Hypothalamus (tissue), 51 donors: ENCODE measurements around the gene MMS19.
A peak's percentile ranks its signal among the peaks of the same experiment; 100 is the strongest.
"Not testable (repeated sequence)": the region's sequence is repeated elsewhere in the genome, so short reads cannot be mapped to it uniquely, and the experiment has no call there.

Experiments
- DNase-seq, 51 donors: peaks; one replicate each; lab custom pipeline; 2025; lab: John Stamatoyannopoulos, UW

Gene MMS19

DNA sequence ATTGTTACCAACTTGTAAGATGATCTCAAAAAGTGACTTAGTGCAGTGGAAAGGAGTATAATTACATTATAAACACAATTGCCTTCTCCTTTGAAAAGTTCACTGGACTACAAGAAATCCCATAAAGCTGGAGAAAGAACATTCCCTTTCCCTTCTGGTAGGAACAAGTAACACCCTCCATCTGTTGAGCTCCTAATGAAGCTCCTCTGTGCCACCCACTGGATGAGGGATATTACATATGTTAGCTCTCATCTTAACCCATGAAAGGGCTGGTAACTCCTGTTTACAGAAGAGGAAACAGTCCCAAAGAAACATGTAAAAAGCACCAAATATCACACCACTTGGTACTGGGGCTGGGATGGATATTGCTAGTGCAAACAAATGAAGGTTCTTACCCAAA is 64.2 kb downstream of the MMS19 start:
- DNase-seq = no peak

DNA sequence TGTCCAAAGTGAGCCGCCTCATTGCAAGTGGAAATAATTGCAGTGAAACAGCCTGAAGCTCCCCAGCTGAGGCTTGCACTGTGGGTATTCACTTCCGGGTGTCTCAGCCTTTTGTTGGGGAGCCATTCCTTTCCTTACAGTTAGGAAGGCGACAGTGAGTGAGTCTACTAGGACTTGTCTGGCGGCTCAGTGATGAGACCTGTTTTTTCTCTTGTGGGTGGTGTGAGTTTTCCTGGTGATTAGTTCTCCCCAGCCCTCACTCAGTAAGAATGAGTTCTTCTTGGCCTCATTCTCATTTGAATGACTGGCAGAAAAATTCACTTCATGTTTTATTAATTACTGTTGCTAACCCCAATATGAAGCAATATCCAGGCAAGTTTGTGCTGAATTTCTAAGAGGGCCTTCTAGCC is 69.6 kb downstream of the MMS19 start:
- peak in 1 of 51 donors; percentile 53 for DNase-seq

DNA sequence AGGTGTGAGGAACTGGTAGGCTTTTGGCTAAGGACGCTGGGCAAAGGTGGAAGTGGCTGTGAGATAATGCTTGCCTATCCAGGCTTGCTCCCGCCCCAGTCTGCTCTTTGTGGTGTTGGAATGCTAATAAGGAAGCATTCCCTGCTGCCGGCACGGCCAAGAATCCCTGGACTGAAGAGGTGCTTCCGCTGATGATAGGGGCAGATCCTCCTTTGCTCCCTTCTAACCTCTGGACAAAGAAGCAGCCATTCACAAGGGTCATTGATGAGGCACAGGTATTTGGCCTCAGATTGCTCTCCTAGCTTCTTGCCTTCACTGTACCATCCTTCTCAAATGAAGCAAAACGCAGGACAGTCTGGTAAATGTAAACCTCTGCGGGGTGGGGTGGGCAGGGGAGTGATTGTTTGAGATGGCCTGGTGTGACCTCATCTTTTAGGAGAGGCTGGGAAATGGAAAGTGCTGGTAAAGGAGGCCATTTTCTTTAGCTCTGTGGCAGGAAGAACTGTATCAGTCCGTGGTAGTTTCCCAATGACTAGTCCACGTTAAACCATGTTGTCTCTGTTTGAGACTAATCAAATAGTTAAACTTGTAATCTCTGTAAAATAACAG is 70.5 kb downstream of the MMS19 start:
- no peak for DNase-seq

DNA sequence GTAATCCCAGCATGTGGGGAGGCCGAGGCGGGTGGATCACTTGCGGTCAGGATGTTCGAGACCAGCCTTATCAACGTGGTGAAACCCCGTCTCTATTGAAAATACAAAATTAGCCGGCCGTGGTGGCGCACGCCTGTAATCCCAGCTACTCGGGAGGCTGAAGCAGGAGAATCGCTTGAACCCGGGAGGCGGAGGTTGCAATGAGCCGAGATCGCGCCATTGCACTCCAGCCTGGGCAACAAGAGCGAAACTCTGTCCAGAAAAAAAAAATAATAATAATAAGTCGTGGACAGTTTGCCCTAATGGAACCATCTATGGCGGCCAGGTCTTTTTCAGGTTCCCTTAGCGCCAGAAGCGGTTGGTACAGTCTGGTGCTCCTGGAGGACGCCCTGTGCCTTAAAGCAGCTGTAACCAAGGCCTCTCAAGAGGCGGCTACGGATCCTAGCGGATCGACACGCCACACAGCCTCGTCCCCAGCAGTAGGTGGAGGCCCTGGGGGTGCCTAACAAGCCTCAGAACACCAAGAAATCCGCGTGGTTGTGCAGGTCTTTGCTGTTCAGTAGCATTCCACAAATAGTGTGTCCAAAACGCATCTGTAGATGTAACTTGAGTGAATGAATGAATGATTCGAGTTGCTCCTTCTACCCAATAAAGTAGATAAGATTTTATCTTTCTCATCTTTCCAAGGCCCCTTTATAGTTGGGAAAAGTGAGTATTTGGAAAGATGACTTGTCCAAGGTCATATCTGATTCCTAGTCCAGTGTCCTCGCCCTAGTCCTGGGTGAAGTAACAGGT is 71.2 kb downstream of the MMS19 start:
- peak in 1 of 51 donors; percentile 16 for DNase-seq

DNA sequence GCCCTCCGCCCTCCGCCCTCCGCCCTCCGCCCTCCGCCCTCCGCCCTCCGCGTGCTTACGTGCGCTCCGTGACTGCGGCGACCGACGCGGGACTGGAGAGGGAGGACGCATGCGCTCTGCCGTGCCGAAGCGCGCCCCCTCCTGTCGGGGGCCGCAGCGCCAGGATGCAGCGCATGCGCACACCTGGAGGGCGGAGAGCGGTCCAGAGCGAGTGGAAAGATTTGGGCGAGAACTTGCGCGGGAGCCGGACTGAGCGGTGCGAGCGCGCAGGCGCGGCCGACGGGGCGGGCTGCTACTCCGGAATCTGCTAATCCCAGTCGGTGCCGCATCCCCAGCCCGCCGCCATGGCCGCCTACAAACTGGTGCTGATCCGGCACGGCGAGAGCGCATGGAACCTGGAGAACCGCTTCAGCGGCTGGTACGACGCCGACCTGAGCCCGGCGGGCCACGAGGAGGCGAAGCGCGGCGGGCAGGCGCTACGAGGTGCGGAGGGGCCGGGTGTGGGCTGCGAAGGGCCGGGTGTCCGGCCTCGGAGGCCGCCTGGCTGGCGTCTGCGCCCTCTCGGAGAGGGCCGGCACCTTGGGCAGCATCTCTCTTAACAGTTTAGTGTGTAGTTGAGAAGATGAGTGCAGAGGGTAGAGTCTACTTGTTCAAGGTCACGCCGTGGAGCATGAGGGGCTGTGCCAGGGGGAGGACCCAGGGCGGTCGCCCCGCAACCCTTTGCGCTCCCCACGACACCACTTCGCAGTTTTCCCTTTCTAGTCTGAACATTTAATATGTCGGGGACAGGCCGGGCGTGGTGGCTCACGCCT is 72.1 kb downstream of the MMS19 start, which contains the start of gene PGAM1:
TSS of gene PGAM1 (plus strand) at position 228 of the 812 bp plus-strand sequence. CDS start at position 345, 117 bp downstream.
- DNase-seq = peak; percentile 56 to 98 (median 93)

DNA sequence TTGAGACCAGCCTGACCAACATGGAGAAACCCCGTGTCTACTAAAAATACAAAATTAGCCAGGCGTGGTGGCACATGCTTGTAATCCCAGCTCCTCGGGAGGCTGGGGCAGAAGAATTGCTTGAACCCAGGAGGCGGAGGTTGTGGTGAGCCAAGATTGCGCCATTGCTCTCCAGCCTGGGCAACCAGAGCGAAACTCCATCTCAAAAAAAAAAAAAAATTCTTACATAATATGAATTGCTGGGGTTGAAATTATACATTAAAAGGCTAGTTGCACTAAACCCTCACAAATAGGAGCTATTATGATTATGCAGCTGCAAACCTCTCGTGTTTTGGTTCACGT is 74.5 kb downstream of the MMS19 start:
- not testable (repeated sequence) for DNase-seq

DNA sequence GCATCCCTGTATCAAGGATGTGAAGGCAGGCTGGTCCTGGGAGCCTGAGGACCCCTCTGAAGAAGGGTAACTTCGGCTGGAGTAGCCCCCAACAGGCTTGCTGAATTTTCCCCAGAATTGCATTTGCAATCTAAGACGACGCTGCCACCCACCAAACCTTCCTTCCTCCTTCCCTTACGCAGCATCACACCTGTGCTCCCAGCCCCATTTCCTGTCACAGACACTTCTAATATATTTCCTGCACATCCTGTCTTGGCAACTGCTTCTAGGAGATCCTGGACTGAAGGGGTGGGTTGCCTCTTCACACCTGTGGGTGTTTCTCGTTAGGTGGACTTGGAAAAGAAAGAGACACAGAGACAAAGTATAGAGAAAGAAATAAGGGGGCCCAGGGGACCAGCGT is 81.7 kb downstream of the MMS19 start:
- DNase-seq = no peak

DNA sequence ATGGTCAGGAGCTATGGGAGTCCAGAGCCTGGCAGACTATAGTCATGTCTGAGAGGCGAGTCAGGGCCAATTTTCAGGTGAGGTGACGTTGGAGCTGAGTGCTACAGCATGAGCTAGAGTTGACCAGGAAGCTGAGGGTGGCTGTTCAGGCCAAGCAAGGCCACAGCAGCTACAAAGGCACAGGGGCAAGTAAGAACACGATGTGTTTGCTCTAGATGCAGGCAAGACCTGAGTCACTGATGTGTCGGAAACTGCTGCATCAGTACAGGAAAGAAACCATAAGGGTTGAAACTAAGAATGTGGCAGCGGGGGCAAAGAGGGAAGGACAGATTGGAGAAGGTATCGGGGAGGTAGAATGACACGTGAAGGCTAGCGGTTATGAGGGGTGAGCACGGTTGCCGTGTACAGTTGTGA is 85.3 kb downstream of the MMS19 start:
- no peak for DNase-seq

DNA sequence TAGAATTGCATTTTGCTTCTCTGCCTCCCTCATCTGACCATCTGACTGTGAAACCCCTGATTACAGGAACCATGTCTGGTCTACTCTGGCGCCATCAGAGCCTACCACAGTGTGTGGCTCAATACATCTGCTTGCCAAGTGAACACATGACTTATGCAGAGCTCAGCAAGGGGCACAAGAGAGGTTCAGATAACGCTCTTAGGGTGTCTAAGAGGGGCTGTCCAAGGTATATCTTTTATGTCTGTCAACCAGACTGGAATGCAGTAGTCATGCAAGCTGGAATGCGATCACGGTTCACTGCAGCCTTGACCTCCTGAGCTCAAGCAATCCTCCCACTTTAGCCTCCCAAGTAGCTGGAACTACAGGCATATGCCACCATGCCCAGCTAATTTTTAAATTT is 86.8 kb downstream of the MMS19 start:
- no peak for DNase-seq

DNA sequence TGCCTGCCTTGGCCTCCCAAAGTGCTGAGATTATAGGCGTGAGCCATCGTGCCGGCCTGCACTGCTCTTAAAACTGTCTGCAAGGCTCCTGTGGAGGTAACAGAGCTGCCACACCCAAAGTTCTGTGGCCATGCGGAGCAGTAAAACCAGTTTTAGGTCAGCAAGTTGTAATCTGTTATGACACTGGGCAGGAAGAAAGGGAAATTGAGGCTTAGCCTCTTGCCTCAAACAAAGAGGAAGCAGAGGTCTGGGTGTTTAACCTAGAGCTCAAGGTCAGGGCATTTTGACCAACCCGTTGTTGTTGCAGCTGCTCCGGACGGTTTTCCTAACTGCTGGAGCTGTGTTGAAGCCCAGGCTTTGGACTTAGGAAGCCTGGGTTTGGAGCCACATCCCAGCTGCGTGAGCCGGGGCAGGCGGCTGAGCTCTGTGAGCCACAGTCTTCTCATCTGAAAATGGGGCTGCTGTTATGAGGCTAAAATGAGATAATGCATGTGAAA is 89.7 kb downstream of the MMS19 start:
- DNase-seq = no peak
